HG02588 (cell line): Measurements from ENCODE around the gene CPEB3.
"Not testable (repeated sequence)": the region's sequence is repeated elsewhere in the genome, so short reads cannot be mapped to it uniquely, and the experiment has no call there.

ENCODE experiments used
- ATAC-seq: cut with Tn5 transposase; IDR thresholded peaks from one replicate; pipeline ENCODE4 v1.9.1; 2021; ENCODE audit warnings: mild to moderate bottlenecking, moderate library complexity; ENCODE audit not compliant: unreplicated experiment

The CPEB3 gene

DNA sequence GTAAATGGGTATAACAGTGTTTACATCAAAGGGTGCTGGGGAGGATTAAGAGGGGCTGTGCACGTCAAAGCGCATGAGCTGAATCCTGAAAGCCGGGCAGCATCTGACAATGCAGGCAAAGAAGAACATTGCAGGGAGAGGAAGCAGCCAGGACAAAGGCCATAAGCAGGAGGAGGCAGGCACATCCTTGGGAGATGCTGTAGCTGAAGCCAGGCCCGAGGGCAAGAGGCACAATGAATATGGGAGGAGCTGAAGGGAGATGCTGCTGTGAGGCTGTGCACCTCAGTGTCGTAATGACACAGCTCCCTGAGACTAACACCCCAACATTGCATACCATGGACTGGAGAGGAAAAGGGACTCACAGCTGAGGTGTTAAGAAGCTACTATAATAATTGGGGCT, 238.1 kb downstream of the CPEB3 start:
- ATAC-seq = no peak

DNA sequence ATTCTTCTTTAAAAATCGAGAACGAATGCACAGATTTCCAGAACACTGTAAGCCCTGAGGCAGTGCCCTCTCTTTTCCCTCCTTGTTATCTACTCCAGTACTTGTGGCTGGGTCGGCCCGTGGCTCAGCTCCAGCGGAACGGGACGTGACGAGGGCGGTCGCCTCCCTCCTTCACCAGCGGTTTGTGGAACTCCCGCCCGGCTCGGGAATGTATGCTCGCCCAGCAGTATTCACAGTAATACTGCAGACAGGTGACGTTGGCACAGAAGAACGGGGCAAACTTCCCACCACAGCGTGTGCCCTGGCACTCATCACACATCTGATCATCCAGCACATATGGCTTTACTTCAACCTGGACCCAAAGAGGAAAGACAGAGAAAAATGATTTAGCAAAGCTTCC, 238.8 kb downstream of the CPEB3 start:
- ATAC-seq = no peak

DNA sequence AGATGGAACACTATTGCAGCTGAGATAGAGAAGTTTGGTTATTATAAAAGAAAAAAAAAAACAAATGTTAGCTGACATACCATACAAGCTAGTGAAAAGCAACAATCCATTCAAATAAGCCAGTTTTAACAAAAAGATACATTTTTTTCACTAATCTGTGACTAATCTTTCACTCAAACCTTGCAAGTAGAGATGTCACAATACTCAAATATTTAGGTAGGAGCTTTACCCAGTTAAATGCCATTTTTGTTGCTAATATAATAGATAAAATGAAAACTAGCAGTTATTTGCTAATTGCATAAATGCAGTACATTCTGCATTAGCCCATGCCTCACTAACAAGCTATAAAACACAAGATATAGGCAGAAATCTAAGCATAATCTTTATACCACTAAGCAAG, 243.7 kb downstream of the CPEB3 start:
- no peak for ATAC-seq

DNA sequence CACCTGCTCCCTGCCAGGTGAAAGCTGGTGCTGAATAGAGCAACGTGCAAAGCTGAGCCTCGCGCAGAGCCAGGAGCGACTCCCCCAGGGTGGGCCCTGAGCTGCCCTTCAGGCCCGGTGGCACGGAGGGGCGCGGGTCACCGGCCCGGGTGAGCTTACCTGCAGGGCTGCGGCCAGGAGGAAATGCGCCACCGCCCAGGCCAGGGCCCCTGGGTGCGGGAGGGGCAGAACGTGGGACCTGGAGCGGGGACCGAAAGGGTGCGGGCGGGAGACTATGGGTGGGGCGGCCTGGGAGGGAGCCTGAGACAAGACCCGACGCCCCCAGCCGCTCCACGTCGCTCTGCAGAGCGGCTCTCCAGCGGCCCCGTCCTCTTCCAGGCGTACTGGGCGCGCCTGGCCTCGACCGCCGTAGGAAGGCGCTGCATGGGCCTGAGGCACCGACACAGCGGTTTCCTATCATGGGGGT, 245.2 kb downstream of the CPEB3 start:
- ATAC-seq = no peak

DNA sequence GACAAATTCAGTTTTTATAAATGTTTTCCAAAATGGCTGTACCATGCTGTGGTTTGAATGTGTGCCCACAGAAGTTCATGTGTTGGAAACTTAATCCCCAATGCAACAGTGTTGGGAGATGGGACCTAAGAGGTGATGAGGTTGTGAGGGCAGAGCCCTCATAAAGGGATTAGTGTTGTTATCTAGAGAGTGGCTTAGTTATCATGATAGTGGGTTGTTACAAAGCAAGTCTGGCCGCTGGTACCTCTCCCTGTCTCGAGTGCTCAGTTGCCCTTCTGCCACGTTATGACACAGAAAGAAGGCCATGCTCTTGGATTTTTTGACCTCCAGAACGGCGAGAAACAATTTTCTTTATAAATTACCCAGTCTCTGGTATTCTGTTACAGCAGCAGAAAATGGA, 248.3 kb downstream of the CPEB3 start:
- ATAC-seq = no peak

DNA sequence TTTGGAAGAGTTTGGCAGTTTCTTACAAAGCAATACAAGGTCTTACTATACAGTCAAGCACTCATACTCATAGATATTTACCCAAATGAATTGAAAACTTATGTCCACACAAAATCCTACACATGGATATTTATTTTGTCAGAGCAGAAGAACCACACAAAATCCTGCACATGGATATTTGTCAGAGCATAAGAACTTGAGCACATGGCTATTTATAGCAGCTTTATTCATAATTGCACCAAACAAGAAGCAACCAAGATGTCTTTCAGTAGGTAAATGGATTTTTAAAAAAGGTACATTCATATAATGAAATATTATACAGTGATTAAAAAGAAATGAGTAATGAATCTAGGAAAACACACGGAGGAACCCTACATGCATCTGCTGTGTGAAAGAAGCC, 251.9 kb downstream of the CPEB3 start:
- no peak for ATAC-seq

DNA sequence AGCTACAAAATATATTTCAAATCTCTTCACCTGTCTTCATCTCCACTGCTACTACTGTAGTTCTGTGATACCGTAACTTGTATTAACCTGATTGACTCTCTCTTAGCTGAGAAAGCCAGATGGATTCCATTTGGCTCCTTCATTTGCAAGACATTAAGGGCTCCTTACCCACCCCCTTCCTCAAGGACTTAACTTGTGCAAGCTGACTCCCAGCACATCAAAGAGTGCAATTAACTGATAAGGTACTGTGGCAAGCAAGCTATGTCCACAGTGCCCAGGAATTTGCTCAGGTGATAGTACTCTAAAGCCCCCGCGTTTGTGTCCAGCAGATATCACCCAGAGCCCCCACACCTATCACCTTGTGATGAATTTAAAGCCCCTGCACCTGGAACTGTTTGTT, 257.8 kb downstream of the CPEB3 start:
- ATAC-seq = not testable (repeated sequence)

DNA sequence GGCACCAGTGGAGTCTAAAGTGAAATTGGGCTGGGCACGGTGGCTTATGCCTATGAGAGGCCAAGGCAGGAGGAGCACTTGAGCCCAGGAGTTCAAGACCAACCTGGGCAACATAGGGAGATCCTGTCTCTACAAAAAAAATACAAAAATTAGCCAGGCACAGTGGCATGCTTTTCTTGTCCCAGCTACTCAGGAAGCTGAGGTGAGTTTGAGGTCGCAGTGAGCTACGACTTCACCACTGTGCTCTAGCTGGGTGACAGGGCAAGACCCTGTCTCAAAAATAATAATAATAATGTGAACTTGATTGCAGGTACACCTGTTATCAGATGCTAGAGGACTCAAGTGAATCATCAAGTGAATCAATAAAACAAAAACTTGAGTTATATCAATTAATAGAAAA, 259.3 kb downstream of the CPEB3 start:
- no peak for ATAC-seq

DNA sequence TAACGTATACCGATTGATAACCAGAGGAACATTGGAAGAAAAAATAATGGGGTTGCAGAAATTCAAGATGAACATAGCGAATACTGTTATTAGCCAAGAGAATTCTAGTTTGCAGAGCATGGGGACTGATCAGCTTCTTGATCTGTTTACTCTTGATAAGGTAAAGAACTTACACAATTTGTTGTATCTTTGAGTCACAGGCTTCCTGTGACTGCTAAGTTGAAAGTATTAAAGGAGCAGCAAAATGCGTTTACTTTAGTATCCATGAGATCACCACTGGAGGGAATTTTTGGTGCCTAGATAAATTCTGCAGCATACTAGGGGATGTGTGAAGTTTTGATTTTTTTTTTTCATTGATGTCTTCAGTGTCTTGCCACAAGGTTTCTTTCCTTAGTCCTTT, 263.7 kb downstream of the CPEB3 start:
- no peak for ATAC-seq

DNA sequence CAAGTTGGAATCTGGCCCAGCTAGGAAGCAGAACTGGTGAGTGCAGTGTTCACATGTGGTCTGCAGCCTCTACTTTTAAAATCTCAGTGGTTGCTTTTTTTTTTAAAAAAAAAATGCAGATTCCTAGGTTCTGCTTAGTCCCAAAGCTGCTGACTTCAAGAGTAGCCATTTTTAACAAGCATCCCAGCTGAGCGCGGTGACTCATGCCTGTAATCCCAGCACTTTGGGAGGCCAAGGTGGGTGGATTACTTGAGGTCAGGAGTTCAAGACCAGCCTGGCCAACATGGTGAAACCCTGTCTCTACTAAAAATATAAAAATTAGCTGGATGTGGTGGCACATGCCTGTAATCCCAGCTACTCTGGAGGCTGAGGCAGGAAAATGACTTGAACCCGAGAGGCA, 265.5 kb downstream of the CPEB3 start:
- not testable (repeated sequence) for ATAC-seq

DNA sequence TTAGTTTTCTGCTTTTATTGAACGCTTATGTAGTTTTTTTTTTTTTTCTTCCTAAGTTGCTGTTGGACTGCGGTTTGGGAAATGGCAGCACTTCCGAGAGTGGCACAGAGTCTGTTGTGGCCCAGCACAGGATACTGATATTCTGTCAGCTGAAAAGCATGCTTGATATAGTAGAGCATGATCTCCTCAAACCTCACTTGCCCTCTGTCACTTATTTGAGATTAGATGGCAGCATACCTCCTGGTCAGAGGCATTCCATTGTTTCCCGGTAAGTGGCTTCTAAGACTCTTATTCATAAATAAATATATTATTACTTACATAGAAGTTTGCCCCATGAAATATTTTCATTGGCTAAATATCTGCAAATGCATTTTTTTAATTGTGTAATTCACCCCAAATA, 266.2 kb downstream of the CPEB3 start:
- ATAC-seq = no peak

DNA sequence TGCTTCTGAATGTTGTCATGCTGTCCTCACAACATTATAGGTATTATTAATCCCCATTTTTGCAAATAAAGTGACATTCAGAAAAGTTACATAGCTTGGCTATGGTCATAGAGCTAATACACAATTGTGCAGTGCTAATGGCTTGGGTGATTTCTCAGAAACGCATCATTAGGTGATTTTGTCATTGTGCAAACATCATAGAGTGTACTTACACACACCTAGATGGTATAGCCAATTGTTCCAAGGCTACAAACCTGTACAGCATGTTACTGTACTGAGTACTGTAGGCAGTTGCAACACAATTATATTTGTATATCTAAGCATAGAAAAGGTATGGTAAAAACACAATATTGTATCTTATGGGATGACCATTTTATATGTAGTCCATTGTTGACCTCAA, 276.3 kb downstream of the CPEB3 start:
- no peak for ATAC-seq

DNA sequence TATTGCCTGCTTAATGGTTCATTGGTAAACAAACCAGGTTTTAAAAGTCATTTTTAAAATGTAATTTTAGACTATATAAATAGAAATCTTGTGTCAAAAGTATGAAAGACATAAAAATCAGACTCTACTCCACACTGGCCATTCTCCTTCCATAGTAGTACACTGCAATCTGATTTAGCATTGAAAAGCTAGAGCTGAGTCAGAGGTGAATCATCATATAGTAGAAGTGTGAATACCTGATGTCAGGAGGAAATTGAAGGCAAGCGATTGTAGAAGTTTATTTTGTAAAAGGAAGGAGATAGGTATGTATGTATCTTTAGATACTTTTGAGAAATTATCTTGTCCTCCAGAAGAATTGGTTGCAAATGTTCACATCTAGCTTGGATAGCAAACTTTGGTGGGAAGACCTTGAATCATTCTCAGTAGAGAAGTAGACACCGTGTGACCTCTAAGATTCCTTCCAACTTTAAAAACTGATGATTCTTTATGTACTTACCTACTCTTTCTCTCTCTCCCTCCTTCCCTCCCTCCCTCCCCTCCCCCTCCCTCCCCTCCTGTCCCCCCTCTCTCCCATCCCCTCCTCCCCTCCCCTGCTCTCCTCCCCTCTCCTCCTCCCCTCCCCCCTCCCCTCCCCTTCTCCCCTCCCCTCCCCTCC, 279.2 kb downstream of the CPEB3 start:
- no peak for ATAC-seq

DNA sequence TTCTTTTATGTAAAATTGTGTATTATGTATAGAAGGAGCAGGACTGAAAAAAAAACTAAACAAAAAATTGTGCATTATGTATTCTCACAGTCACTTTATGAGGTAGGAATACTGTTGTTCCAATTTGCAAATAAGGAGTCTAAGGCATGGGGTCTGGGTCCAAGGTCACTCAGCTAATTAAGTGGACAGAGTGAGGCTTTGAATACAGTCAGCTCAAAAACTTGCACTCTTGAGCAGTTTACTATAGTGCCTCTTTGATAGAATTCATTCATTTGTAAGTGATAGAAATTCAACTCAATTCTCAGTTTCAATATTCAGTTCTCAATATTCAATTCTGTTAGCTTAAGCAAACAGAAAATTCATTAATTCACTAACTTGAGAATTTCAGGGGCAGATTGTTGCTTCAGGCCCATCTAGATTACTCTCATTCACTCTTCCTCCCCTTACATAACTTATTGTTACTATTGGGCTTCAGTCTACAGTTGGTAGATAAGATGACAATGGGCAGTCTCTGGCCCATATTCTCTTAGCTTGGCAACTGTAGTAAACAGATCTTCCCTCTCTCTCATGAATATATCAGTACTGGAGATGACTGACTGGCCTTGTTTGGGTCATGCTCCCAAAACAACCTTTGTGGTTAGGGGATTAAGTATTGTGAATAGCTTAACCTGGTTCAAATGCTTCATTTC, 280.7 kb downstream of the CPEB3 start:
- ATAC-seq = no peak

DNA sequence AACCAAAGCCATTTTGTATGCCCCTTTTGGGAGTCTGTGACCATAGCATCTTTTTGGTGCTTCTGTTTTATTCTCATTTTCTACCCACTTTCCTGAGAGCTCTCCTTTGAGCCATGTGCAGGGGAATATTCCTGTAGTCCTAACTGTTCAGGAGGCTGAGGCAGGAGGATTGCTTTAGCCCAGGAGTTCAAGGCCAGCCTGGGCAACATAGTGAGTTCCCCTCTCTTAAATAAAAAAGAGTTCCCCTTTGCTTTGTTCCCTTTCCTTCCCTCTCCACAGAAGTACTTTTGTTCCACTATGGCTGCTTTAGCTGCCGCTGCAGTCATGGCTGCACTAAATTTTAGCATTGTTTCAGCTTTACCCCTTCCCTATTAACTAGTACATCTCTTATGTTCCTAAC, 281.4 kb downstream of the CPEB3 start:
- no peak for ATAC-seq

DNA sequence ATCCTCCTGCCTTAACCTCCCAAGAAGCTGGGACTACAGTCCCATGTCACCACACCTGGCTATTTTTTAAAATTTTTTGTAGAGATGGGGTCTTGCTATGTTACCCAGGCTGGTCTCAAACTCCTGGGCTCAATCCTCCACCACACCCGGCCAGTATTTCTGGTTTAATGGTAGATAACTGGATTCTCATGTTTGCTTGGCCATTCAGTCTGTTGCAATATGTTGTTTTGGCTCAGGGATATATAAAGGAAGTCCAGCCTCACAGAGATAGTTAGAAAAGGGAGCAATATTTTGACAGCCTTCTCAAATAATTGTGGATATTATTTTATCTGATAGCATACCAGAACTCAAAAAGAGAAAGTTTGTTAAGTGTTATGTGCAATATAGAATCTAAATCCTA, 284.9 kb downstream of the CPEB3 start:
- ATAC-seq = no peak

DNA sequence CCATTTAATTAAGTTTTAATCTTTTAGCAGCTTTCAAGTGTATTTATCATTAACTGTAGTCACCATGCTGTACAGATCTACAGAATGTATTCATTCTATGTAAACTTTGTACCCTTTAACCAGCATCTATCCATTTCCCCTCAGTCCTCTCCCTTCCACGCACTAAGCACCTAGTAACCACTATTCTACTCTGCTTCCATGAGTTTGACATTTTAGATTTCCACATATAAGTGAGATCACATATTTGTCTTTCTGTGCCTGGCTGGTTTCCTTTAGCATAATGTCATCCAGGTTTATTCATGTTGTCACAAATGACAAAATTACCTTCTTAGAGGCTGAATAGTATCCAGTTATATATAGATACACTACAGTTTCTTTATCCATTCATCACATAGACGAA, 287.6 kb downstream of the CPEB3 start:
- ATAC-seq = no peak

DNA sequence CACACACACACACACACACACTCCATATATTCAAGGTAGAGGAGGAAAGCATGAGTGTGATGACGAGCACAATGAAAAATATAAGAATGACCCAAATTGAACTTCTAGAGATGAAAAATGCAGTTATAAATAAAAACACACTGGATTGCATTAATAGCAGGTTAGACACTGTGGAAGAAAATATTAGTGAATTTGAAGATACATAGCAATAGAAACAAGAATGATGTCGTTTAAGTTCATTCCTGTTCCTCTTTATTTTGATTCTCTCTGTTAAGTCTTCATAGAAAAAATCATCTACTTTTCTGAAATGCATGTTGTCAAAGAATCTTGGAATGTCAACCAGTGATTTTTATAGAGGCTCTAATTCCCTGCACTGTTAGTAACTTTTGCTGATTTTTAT, 288.9 kb downstream of the CPEB3 start:
- ATAC-seq = no peak

DNA sequence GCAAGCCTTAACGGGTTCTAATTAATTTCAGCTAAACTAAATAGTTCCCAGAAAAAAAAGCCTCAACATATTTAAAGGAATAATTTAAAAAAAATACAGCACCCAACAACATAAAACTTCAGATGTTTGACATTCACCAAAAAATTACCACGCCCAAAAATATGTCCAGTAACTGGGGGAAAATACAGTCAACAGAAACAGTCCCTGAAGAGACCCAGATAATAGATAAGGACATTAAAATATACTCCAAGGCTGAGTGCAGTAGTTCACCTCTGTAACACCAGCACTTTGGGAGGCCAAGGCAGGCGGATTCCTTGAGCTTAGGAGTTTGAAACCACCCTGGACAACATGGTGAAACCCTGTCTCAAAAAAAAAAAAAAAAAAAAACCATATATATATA, 289.3 kb downstream of the CPEB3 start:
- no peak for ATAC-seq
